ENCODE measurements around the gene CELSR1. TPM values are rescaled to one million over a fixed set of nuclear protein-coding genes. Genes with fewer than 3 reads are reported as not detected.

CELSR1 gene
- total RNA-seq, 3 donors from 2014 or later (not counting 1 experiment from before 2014, with no cell fraction given): 0.89 to 3.9 (median 1.9) TPM

DNA sequence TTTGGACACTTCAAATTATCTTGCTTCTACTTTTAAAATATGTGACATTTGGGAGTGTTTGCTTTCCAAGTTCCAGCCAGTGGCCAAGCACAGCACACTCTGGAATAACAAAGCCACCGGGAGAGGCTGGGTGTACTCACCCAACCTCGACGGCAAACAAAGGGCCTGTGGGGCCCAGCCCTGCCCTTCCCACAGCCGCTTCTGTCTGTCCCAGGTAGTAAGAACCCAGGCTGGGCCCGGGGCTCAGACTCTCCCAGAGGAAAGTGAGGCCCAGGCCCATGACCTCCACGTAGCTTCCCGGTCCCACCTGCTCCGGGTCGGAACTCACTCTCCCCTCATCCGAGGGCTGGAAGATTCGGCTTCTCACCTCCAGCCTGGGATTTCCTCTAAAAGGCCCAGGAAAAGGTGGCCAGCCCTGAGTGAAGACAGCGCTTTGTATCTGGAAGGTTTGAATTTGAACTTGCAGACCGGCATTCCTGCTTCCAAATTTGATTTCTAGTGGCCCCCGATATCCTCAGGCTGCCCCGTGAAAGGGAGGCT, 93.5 kb downstream of the CELSR1 start:
- Histone ChIP-seq H3K4me1 (ENCODE audit: control insufficient read depth, insufficient read depth, low read length) (no peaks in the 10 kb centered on the region), H3K36me3 (ENCODE audit: control insufficient read depth, insufficient read depth, low read length) (no peaks in the 10 kb centered on the region), H3K27me3 (ENCODE audit: control insufficient read depth, insufficient read depth, low read length) (no peaks in the 10 kb centered on the region), H3K27ac (ENCODE audit: low read length) (no peak overlapping the region), H3K4me3 (ENCODE audit: low read length) (no peak overlapping the region), H3K9me3 (ENCODE audit: control insufficient read depth, insufficient read depth, low read length) (no peaks in the 10 kb centered on the region)
- TF ChIP-seq, protein P1, sequence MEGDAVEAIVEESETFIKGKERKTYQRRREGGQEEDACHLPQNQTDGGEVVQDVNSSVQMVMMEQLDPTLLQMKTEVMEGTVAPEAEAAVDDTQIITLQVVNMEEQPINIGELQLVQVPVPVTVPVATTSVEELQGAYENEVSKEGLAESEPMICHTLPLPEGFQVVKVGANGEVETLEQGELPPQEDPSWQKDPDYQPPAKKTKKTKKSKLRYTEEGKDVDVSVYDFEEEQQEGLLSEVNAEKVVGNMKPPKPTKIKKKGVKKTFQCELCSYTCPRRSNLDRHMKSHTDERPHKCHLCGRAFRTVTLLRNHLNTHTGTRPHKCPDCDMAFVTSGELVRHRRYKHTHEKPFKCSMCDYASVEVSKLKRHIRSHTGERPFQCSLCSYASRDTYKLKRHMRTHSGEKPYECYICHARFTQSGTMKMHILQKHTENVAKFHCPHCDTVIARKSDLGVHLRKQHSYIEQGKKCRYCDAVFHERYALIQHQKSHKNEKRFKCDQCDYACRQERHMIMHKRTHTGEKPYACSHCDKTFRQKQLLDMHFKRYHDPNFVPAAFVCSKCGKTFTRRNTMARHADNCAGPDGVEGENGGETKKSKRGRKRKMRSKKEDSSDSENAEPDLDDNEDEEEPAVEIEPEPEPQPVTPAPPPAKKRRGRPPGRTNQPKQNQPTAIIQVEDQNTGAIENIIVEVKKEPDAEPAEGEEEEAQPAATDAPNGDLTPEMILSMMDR (IDR thresholded peaks at IDR 0.05): no peak
- H3K9me3 Mint-ChIP-seq: no peaks in the 10 kb centered on the region
- no peak for DNase-seq
- no peak overlapping the region for H3K27ac Mint-ChIP-seq
- no peaks in the 10 kb centered on the region for H3K4me1 Mint-ChIP-seq
- H3K27me3 Mint-ChIP-seq (ENCODE audit: low read depth in 2 of 2): peaks cover 0 to 6% of the 10 kb centered on the region in 2 donors
- H3K4me3 Mint-ChIP-seq: no peak overlapping the region
- WGBS (ENCODE audit: insufficient coverage): 91% methylated on average over 15 of the region's 15 CpGs
- intact Hi-C loops (cut with micrococcal nuclease): no loop called here
- no peak for ATAC-seq
- no peaks in the 10 kb centered on the region for H3K36me3 Mint-ChIP-seq

DNA sequence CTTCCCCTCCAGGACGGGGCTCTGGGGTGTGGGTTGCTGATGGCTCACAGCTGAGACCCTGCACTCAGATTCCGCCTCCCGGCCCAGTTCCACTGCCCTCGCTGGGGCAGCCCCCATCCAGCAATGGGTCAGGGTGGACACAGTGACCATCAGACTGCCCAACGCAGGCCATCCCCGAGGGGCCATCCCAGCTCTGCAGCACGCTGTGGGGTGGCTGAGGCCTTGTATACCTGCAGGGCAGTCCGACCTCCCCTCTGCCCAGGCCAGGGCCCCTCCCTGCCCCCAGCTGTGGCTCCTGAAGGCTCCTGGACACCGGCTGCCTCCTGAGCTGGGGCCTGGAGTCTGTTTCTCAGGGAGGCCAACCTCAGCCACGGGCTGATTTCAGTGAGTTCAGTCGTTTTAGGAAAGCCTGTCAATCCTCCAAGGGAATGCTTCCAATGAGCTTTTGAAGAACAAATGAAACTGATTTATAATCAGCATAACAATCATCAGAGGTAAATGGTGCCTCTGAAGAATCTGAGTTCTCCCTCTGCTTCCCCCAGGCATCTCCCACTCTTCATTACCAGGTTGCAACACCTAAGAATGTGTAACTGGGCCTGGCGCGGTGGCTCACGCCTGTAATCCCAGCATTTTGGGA, 95.1 kb downstream of the CELSR1 start:
- intact Hi-C loops (cut with micrococcal nuclease): no loop called here
- TF ChIP-seq, protein P1 (IDR thresholded peaks at IDR 0.05): no peak
- H3K36me3 Mint-ChIP-seq: no peaks in the 10 kb centered on the region
- ATAC-seq (no peak), DNase-seq (no peak)
- no peak overlapping the region for H3K4me3 Mint-ChIP-seq
- H3K4me1 Mint-ChIP-seq: no peaks in the 10 kb centered on the region
- H3K27me3 ChIP-seq (ENCODE audit: control insufficient read depth, insufficient read depth, low read length): no peaks in the 10 kb centered on the region
- no peak overlapping the region for H3K27ac Mint-ChIP-seq
- H3K4me3 ChIP-seq (ENCODE audit: low read length): no peak overlapping the region
- H3K9me3 Mint-ChIP-seq: no peaks in the 10 kb centered on the region
- no peaks in the 10 kb centered on the region for H3K36me3 ChIP-seq (ENCODE audit: control insufficient read depth, insufficient read depth, low read length)
- H3K27ac ChIP-seq (ENCODE audit: low read length): no peak overlapping the region
- H3K9me3 ChIP-seq (ENCODE audit: control insufficient read depth, insufficient read depth, low read length): no peaks in the 10 kb centered on the region
- H3K4me1 ChIP-seq (ENCODE audit: control insufficient read depth, insufficient read depth, low read length): no peaks in the 10 kb centered on the region
- 92% methylated on average over 14 of the region's 14 CpGs for WGBS (ENCODE audit: insufficient coverage)
- H3K27me3 Mint-ChIP-seq (ENCODE audit: low read depth in 2 of 2): peaks cover 0 to 9% of the 10 kb centered on the region in 2 donors

DNA sequence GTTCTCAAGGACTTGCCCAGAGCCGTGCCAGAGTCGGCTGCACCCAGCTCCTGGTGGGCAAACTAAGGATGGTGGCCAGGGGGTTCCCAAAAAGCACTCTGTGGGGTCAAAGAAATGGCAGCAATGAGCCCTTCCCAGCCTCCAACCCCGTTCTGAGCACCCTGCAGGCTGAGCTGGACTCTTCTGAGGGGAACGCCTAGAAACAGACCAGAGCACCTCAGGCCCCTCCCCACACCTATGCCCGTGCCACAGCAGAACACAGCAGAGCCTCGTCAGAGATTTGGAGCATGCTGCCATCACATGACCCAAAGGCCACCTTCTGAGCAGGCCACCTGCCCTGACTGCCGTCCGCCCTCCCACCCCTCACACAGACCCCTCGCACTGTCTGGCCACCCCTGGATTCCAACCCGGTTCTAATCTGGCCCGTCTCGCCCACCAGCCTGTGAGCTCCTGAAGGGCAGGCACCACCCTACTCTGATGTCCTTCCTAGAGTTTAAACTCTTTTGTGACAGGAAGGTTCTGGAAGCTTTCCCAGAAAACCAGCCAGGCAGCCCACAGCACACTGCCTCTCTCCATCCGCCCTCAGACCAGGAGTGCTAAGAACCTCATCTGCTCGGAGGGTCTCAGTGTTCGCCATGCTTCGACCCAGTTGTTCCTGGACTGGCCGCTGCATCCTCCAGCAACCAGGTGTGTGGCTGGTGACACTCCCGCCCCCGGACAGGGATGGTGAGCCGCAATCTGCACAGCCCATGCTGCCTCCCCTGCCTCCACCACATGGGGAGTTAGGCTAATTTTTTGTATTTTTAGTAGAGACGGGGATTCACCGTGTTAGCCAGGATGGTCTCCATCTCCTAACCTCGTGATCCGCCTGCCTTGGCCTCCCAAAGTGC, 97.6 kb downstream of the CELSR1 start:
- Histone ChIP-seq H3K4me1 (ENCODE audit: control insufficient read depth, insufficient read depth, low read length) (no peaks in the 10 kb centered on the region), H3K27me3 (ENCODE audit: control insufficient read depth, insufficient read depth, low read length) (no peaks in the 10 kb centered on the region), H3K36me3 (ENCODE audit: control insufficient read depth, insufficient read depth, low read length) (no peaks in the 10 kb centered on the region), H3K9me3 (ENCODE audit: control insufficient read depth, insufficient read depth, low read length) (no peaks in the 10 kb centered on the region), H3K4me3 (ENCODE audit: low read length) (no peak overlapping the region), H3K27ac (ENCODE audit: low read length) (no peak overlapping the region)
- H3K9me3 Mint-ChIP-seq: no peaks in the 10 kb centered on the region
- intact Hi-C loops (cut with micrococcal nuclease): no loop called here
- DNase-seq: no peak
- ATAC-seq: no peak
- H3K4me1 Mint-ChIP-seq: no peaks in the 10 kb centered on the region
- peaks cover 0 to 3% of the 10 kb centered on the region in 2 donors for H3K27me3 Mint-ChIP-seq (ENCODE audit: low read depth in 2 of 2)
- no peaks in the 10 kb centered on the region for H3K36me3 Mint-ChIP-seq
- no peak overlapping the region for H3K4me3 Mint-ChIP-seq
- 92% methylated on average over 21 of the region's 24 CpGs for WGBS (ENCODE audit: insufficient coverage)
- no peak overlapping the region for H3K27ac Mint-ChIP-seq
- TF ChIP-seq, protein P1 (IDR thresholded peaks at IDR 0.05): no peak

Measured in natural killer cell (primary cell).